Mesothelial cell of epicardium (in vitro differentiated cells): Measurements from ENCODE around the gene MYLK3. TPM values are rescaled to one million over a fixed set of nuclear protein-coding genes. Genes with fewer than 3 reads are reported as not detected.
"Not testable (repeated sequence)": the region's sequence is repeated elsewhere in the genome, so short reads cannot be mapped to it uniquely, and the experiment has no call there.

Experiments used
- DNase-seq, 2 experiments: peaks; one replicate each; pipeline ENCODE4 v3.0.0; 2021; ENCODE audit warnings: low spot score in 2 of 2; ENCODE audit not compliant: unreplicated experiment in 2 of 2
- H3K27ac Mint-ChIP-seq: 2 replicates; pipeline ENCODE4 v1.8.0; 2021; ENCODE audit warnings: mixed read lengths
- H3K27me3 Mint-ChIP-seq: 2 replicates; pipeline ENCODE4 v1.8.0; 2021; ENCODE audit warnings: low read depth, mixed read lengths
- H3K36me3 Mint-ChIP-seq: 2 replicates; pipeline ENCODE4 v1.8.0; 2021; ENCODE audit warnings: mixed read lengths
- H3K4me1 Mint-ChIP-seq: 2 replicates; pipeline ENCODE4 v1.8.0; 2021; ENCODE audit warnings: mixed read lengths
- H3K4me3 Mint-ChIP-seq: 2 replicates; pipeline ENCODE4 v1.8.0; 2021; ENCODE audit warnings: mild to moderate bottlenecking, moderate library complexity, mixed read lengths
- H3K9me3 Mint-ChIP-seq: 2 replicates; pipeline ENCODE4 v1.8.0; 2021; ENCODE audit warnings: mixed read lengths
- CTCF ChIP-seq: fragments of 200-600 bp; sonication (generic); IDR thresholded peaks from one replicate; pipeline ENCODE4 v1.5.0; 2021; ENCODE audit warnings: antibody characterized with exemption; ENCODE audit not compliant: unreplicated experiment
- total RNA-seq: library from RNA; stranded (reverse); gene quantifications from 3 replicates; pipeline ENCODE4 v1.2.1, GENCODE V29; 2021

MYLK3 gene
- total RNA-seq, 1 donor from 2014 or later = 1.7 TPM

DNA sequence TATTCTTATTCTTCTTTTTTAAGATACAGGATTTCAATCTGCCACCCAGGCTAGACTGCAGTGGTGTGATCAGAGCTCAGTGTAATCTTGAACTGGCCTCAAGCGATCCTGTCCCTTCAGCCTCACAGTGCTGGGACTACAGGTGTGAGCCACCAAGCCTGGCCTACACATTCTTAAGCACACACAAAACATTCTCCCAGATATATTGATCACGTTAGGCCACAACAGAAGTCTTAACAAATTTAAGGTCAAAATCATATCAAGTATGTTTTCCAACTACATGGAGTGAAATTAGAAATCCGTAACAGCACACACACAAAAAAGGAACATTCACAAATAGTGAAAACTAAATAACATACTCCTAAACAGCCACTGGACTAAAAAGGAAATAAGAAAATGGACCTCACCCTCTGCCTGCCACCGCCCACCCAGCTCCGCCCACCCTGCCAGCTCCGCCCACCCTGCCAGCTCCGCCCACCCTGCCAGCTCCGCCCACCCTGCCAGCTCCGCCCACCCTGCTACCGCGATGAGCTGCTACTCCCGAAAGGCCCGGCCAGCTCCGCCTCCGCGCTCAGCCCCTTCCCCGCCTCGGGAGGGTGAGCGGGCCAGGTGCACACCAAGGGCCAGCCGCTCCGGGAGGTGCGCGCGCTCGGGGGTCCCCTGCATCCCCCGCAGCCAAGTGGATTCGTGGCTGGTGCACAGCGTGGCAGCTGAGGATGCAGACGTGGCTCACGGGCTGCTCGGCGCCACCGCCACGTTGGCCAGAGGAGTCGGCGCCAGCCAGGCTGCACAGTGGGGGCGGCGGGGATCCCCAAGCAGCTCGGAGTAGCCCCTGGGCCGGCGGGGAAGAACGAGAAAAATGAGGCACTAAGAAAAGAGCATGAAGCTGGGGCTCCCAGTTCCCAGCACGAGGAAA, 41.6 kb upstream of the MYLK3 start:
- peak; percentile 41 to 66 for DNase-seq
- no peak for TF ChIP-seq CTCF
- H3K27ac Mint-ChIP-seq = peak overlapping the region; percentile 84
- no peaks in the 10 kb centered on the region for H3K27me3 Mint-ChIP-seq
- peaks cover 32% of the 10 kb centered on the region for H3K36me3 Mint-ChIP-seq
- H3K9me3 Mint-ChIP-seq = peaks cover 38% of the 10 kb centered on the region
- H3K4me1 Mint-ChIP-seq = peaks cover 14% of the 10 kb centered on the region
- H3K4me3 Mint-ChIP-seq = peak overlapping the region; percentile 65

DNA sequence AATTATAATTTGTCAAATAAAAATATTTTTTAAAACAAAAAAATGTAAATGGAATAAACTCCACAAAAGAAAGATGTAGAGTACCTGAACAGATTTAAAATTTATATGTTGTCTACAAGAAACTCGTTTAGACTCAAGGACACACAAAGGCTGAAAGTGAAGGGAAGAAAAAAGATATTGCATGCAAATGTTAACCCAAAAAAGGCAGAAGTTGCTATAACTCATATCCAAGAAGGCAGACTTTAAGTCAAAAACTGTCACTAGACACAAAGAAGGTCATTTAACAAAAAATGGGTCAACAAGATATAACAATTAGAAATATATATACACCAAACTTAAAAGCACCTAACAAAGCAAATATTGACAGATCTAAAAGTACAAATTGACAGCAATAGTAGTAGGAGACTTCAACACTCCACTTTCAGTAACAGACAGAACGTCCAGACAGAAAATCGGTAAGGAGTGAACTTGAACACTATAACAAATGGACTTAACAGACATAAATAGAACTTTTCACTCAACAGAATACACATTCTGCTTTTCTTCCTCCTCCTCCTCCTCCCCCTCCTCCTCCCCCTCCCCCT, 40.8 kb upstream of the MYLK3 start:
- no peaks in the 10 kb centered on the region for H3K27me3 Mint-ChIP-seq
- peaks cover 27% of the 10 kb centered on the region for H3K36me3 Mint-ChIP-seq
- no peak overlapping the region for H3K4me3 Mint-ChIP-seq
- H3K27ac Mint-ChIP-seq = no peak overlapping the region
- H3K9me3 Mint-ChIP-seq = peaks cover 33% of the 10 kb centered on the region
- DNase-seq = no peak
- H3K4me1 Mint-ChIP-seq = peaks cover 14% of the 10 kb centered on the region
- no peak for TF ChIP-seq CTCF

GRCh38 chr16:46787909-46788308, 39.8 kb upstream of the MYLK3 start:
- H3K4me1 Mint-ChIP-seq = peaks cover 14% of the 10 kb centered on the region

GRCh38 chr16:46785076-46785845, 37.1 kb upstream of the MYLK3 start:
- Mint-ChIP-seq H3K9me3 (peaks cover 26% of the 10 kb centered on the region), H3K27me3 (no peaks in the 10 kb centered on the region), H3K27ac (peak overlapping the region; percentile 49), H3K36me3 (peaks cover 13% of the 10 kb centered on the region), H3K4me3 (no peak overlapping the region), H3K4me1 (peaks cover 9% of the 10 kb centered on the region)
- TF ChIP-seq CTCF = no peak
- DNase-seq = no peak

More at GRCh38 chr16:46787909-46788308, 39.8 kb upstream of the MYLK3 start:
- no peak for TF ChIP-seq CTCF
- Mint-ChIP-seq H3K4me3 (no peak overlapping the region), H3K27me3 (no peaks in the 10 kb centered on the region), H3K27ac (no peak overlapping the region), H3K9me3 (peaks cover 34% of the 10 kb centered on the region), H3K36me3 (peaks cover 21% of the 10 kb centered on the region)
- DNase-seq = no peak

DNA sequence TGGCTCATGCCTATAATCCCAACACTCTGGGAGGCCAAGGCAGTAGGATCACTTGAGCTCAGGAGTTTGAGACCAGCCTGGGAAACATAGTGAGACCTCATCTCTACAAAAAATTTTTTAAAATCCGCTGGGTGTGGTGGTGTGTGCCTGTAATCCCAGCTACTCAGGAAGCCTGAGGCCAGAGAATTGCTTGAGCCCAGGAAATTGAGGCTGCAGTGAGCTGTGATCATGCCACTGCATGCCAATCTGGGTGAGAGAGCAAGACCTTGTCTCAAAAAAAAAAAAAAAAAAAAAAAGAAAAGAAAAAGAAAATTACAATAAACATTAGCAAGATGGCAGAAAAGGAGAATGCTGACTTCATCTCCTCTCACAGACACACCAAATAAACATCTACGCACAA, 36.4 kb upstream of the MYLK3 start:
- H3K4me3 Mint-ChIP-seq, H3K4me1 Mint-ChIP-seq: not testable (repeated sequence)

More for the DNA sequence above, 36.4 kb upstream of the MYLK3 start:
- Mint-ChIP-seq H3K36me3 (peaks cover 12% of the 10 kb centered on the region), H3K9me3 (peaks cover 26% of the 10 kb centered on the region), H3K27ac (peak overlapping the region; percentile 49)
- not testable (repeated sequence) for H3K27me3 Mint-ChIP-seq, DNase-seq
